ENCODE results near the gene LYZ.
A peak's percentile ranks its signal among the peaks of the same experiment; 100 is the strongest.

Gene LYZ

GRCh38 chr12:69385038-69385437, 36.9 kb downstream of the LYZ start:
- Histone ChIP-seq H3K27ac (replicated peaks) (no peak overlapping the region), H3K27me3 (ENCODE audit: insufficient read depth, poor library complexity, severe bottlenecking) (no peaks in the 10 kb centered on the region), H3K4me3 (replicated peaks; ENCODE audit: insufficient read depth, low read length) (no peak overlapping the region)
- DNase-seq (ENCODE audit: low read depth in 1 of 2, low spot score in 1 of 2) = no peak
- TF ChIP-seq REST (IDR thresholded peaks at IDR 0.05; ENCODE audit: insufficient replicate concordance, low read depth) (no peak), CTCF (IDR thresholded peaks at IDR 0.05; ENCODE audit: insufficient read depth, low read length) (no peak), GABPA (IDR thresholded peaks at IDR 0.05; ENCODE audit: low read depth) (no peak), POLR2AphosphoS5 (IDR thresholded peaks at IDR 0.05; ENCODE audit: low read depth) (no peak), SPI1 (IDR thresholded peaks at IDR 0.05; ENCODE audit: borderline replicate concordance, low read depth) (no peak)

- no peak overlapping the region for H3K4me3 ChIP-seq (replicated peaks; ENCODE audit: insufficient read depth, low read length)
- TF ChIP-seq SPI1 (IDR thresholded peaks at IDR 0.05; ENCODE audit: borderline replicate concordance, low read depth) (no peak), REST (IDR thresholded peaks at IDR 0.05; ENCODE audit: insufficient replicate concordance, low read depth) (no peak), GABPA (IDR thresholded peaks at IDR 0.05; ENCODE audit: low read depth) (no peak)
- no peak overlapping the region for H3K27ac ChIP-seq (replicated peaks)
- no peaks in the 10 kb centered on the region for H3K27me3 ChIP-seq (ENCODE audit: insufficient read depth, poor library complexity, severe bottlenecking)
- no peak for DNase-seq (ENCODE audit: low read depth in 1 of 2, low spot score in 1 of 2)
Measured at GRCh38 chr12:69386921-69387320, 38.7 kb downstream of the LYZ start.

- TF ChIP-seq CTCF (IDR thresholded peaks at IDR 0.05; ENCODE audit: insufficient read depth, low read length) = peak; percentile 11
- TF ChIP-seq REST (IDR thresholded peaks at IDR 0.05; ENCODE audit: insufficient replicate concordance, low read depth) = no peak
- Histone ChIP-seq H3K27ac (replicated peaks) (no peak overlapping the region), H3K4me3 (replicated peaks; ENCODE audit: insufficient read depth, low read length) (no peak overlapping the region), H3K27me3 (ENCODE audit: insufficient read depth, poor library complexity, severe bottlenecking) (no peaks in the 10 kb centered on the region)
- no peak for DNase-seq (ENCODE audit: low read depth in 1 of 2, low spot score in 1 of 2)
Measured at GRCh38 chr12:69388371-69388770, 40.2 kb downstream of the LYZ start.

- TF ChIP-seq POLR2AphosphoS5 (IDR thresholded peaks at IDR 0.05; ENCODE audit: low read depth) (no peak), SPI1 (IDR thresholded peaks at IDR 0.05; ENCODE audit: borderline replicate concordance, low read depth) (no peak), CTCF (IDR thresholded peaks at IDR 0.05; ENCODE audit: insufficient read depth, low read length) (no peak), REST (IDR thresholded peaks at IDR 0.05; ENCODE audit: insufficient replicate concordance, low read depth) (no peak), GABPA (IDR thresholded peaks at IDR 0.05; ENCODE audit: low read depth) (no peak)
- Histone ChIP-seq H3K27me3 (ENCODE audit: insufficient read depth, poor library complexity, severe bottlenecking) (no peaks in the 10 kb centered on the region), H3K4me3 (replicated peaks; ENCODE audit: insufficient read depth, low read length) (no peak overlapping the region), H3K27ac (replicated peaks) (no peak overlapping the region)
- DNase-seq (ENCODE audit: low read depth in 1 of 2, low spot score in 1 of 2) = no peak
Measured at GRCh38 chr12:69389831-69390230, 41.6 kb downstream of the LYZ start.
